Hematopoietic multipotent progenitor cell treated with erythropoietin and hydrocortisone succinate and interleukin-3 and kit ligand, for 6 days (in vitro differentiated cells): ENCODE data around the gene BBOX1.
"Not testable (repeated sequence)": the region's sequence is repeated elsewhere in the genome, so short reads cannot be mapped to it uniquely, and the experiment has no call there.

Source experiments
- DNase-seq: peaks from one replicate; pipeline ENCODE4 v3.0.0-alpha.2; 2015

Gene BBOX1

GRCh38 chr11:27040302-27041115 lies at the start of gene BBOX1:
Gene BBOX1, plus strand, starts transcription at chr11:27040815. Its CDS starts 14,616 bp downstream, at chr11:27055431.
- DNase-seq, result no peak

- DNase-seq, result no peak
Measured at GRCh38 chr11:26992031-26992541, 48.5 kb upstream of the BBOX1 start.

GRCh38 chr11:26993965-26994457 lies 46.6 kb upstream of the BBOX1 start, which contains the start of gene FIBIN:
Gene FIBIN, plus strand, starts transcription at chr11:26994112. Its CDS starts 415 bp downstream, at chr11:26994527.
- no peak for DNase-seq

- no peak for DNase-seq
Measured at GRCh38 chr11:26994631-26995095, 46.0 kb upstream of the BBOX1 start.

- no peak for DNase-seq
Measured at GRCh38 chr11:26995701-26996460, 44.7 kb upstream of the BBOX1 start.

- no peak for DNase-seq
Measured at GRCh38 chr11:26997378-26997777, 43.2 kb upstream of the BBOX1 start.

- not testable (repeated sequence) for DNase-seq
Measured at GRCh38 chr11:27001136-27001730, 39.4 kb upstream of the BBOX1 start.

GRCh38 chr11:27002431-27002830 lies 38.2 kb upstream of the BBOX1 start:
- no peak for DNase-seq

GRCh38 chr11:27002838-27003237 lies 37.8 kb upstream of the BBOX1 start:
- no peak for DNase-seq

GRCh38 chr11:27004103-27004502 lies 36.5 kb upstream of the BBOX1 start:
- DNase-seq, result no peak

- DNase-seq, result no peak
Measured at GRCh38 chr11:27008811-27009535, 31.6 kb upstream of the BBOX1 start.

- no peak for DNase-seq
Measured at GRCh38 chr11:27011560-27012233, 28.9 kb upstream of the BBOX1 start.

- DNase-seq, result no peak
Measured at GRCh38 chr11:27012234-27012921, 28.2 kb upstream of the BBOX1 start.

- DNase-seq, result no peak
Measured at GRCh38 chr11:27013781-27014361, 26.7 kb upstream of the BBOX1 start.

- DNase-seq, result no peak
Measured at GRCh38 chr11:27018902-27019529, 21.6 kb upstream of the BBOX1 start.

- DNase-seq, result no peak
Measured at GRCh38 chr11:27020751-27021150, 19.9 kb upstream of the BBOX1 start.

- no peak for DNase-seq
Measured at GRCh38 chr11:27022659-27023251, 17.9 kb upstream of the BBOX1 start.

GRCh38 chr11:27024865-27025264 lies 15.8 kb upstream of the BBOX1 start:
- DNase-seq, result no peak

- no peak for DNase-seq
Measured at GRCh38 chr11:27025312-27025955, 15.2 kb upstream of the BBOX1 start.
